Caco-2 (cell line): Measurements from ENCODE around the gene FAM181A. TPM values are rescaled to one million over a fixed set of nuclear protein-coding genes. Genes with fewer than 3 reads are reported as not detected.

Source experiments
- BruUV-seq: library from RNA; stranded (reverse); fragments of 400-500 nt; replicated peaks from 2 replicates; lab custom pipeline; 2021; lab: Mats Ljungman, UMichigan
- CTCF ChIA-PET: fragments of 300-600 bp; sonication (Branson Sonifier 250); formaldehyde crosslinking; loops from one replicate; lab custom pipeline; 2022; ENCODE audit warnings: antibody characterized with exemption; lab: Charles Lee
- POLR2A ChIA-PET: fragments of 300-600 bp; sonication (Branson Sonifier 250); formaldehyde crosslinking; loops from one replicate; lab custom pipeline; 2022; ENCODE audit warnings: antibody characterized with exemption; lab: Charles Lee
- DNase-seq, 2 experiments: peaks; one replicate each; pipeline versions ENCODE4 v3.0.0 to v3.0.0-alpha.2; 2020 to 2022
- H3K27me3 ChIP-seq: replicated peaks from 2 replicates; pipeline ENCODE4 v1.6.0; 2011; ENCODE audit warnings: low read length; ENCODE audit not compliant: control insufficient read depth, insufficient read depth
- H3K36me3 ChIP-seq: 2 replicates; pipeline ENCODE4 v1.5.1; 2011; ENCODE audit warnings: low read length; ENCODE audit not compliant: control insufficient read depth, insufficient read depth
- H3K4me1 ChIP-seq: fragments of 250-450 bp; sonication (Bioruptor Pico); 2 replicates; pipeline ENCODE4 v1.5.1; 2020; ENCODE audit warnings: mild to moderate bottlenecking
- H3K4me3 ChIP-seq: 2 replicates; pipeline ENCODE4 v1.5.1; 2011; ENCODE audit warnings: low read depth, mild to moderate bottlenecking, control low read depth, low read length
- H3K9me3 ChIP-seq: fragments of 250-450 bp; sonication (Bioruptor Pico); 2 replicates; pipeline ENCODE4 v1.5.1; 2020; ENCODE audit warnings: mild to moderate bottlenecking, moderate library complexity
- H3K27ac Mint-ChIP-seq: one replicate; pipeline ENCODE4 v1.8.0; 2022; ENCODE audit warnings: mixed read lengths; ENCODE audit not compliant: unreplicated experiment
- H3K27me3 Mint-ChIP-seq: one replicate; pipeline ENCODE4 v1.8.0; 2022; ENCODE audit warnings: mixed read lengths; ENCODE audit not compliant: insufficient read depth, unreplicated experiment
- H3K36me3 Mint-ChIP-seq: one replicate; pipeline ENCODE4 v1.8.0; 2022; ENCODE audit warnings: mild to moderate bottlenecking, mixed read lengths; ENCODE audit not compliant: insufficient read depth, unreplicated experiment
- H3K4me1 Mint-ChIP-seq: one replicate; pipeline ENCODE4 v1.8.0; 2022; ENCODE audit warnings: low read depth, mixed read lengths; ENCODE audit not compliant: unreplicated experiment
- H3K4me3 Mint-ChIP-seq: one replicate; pipeline ENCODE4 v1.8.0; 2022; ENCODE audit warnings: mild to moderate bottlenecking, moderate library complexity, mixed read lengths; ENCODE audit not compliant: unreplicated experiment
- H3K9me3 Mint-ChIP-seq: one replicate; pipeline ENCODE4 v1.8.0; 2022; ENCODE audit warnings: mixed read lengths; ENCODE audit not compliant: unreplicated experiment
- CTCF ChIP-seq, 2 experiments: fragments of 200-600 bp in 1 of 2; IDR thresholded peaks; 1 replicate in 1 of 2; 2 replicates in 1 of 2; pipeline versions ENCODE4 v1.5.1 to v1.8.0; 2011 to 2022; ENCODE audit warnings: antibody characterized with exemption in 1 of 2, control low read depth in 1 of 2, inconsistent platforms in 1 of 2, low read depth in 1 of 2, low read length in 1 of 2, mild to moderate bottlenecking in 1 of 2, moderate library complexity in 1 of 2; ENCODE audit not compliant: insufficient read depth in 1 of 2, severe bottlenecking in 1 of 2, unreplicated experiment in 1 of 2
- intact Hi-C: fragments of 100-400 bp; cut with micrococcal nuclease; formaldehyde crosslinking; loops from one replicate; pipeline ENCODE4 v1.10.0; 2022; ENCODE audit not compliant: unreplicated experiment
- total RNA-seq: library from RNA; stranded (reverse); gene quantifications from 2 replicates; pipeline ENCODE4 v1.2.3, GENCODE V29; 2022

Gene FAM181A
- total RNA-seq, 1 experiment from 2014 or later: not detected

GRCh38 chr14:93884950-93885349 lies 42.2 kb upstream of the FAM181A start:
- intact Hi-C loops: no loop called here
- no peak for DNase-seq
- BruUV-seq: no TSS peak
- POLR2A ChIA-PET: no interaction called here
- no peak for TF ChIP-seq CTCF (IDR thresholded peaks at IDR 0.05; ENCODE audit: insufficient read depth in 1 of 2, low read depth in 1 of 2, low read length in 1 of 2, severe bottlenecking in 1 of 2, unreplicated experiment in 1 of 2)
- CTCF ChIA-PET: no interaction called here
- Mint-ChIP-seq H3K9me3 (peaks cover 12% of the 10 kb centered on the region), H3K4me1 (no peaks in the 10 kb centered on the region), H3K27ac (no peak overlapping the region), H3K4me3 (no peak overlapping the region), H3K36me3 (no peaks in the 10 kb centered on the region), H3K27me3 (peaks cover 9% of the 10 kb centered on the region)
- Histone ChIP-seq H3K36me3 (no peaks in the 10 kb centered on the region), H3K9me3 (no peaks in the 10 kb centered on the region), H3K4me3 (no peak overlapping the region), H3K4me1 (no peaks in the 10 kb centered on the region), H3K27me3 (no peaks in the 10 kb centered on the region)

GRCh38 chr14:93888995-93889394 lies 38.1 kb upstream of the FAM181A start:
- no peaks in the 10 kb centered on the region for H3K9me3 ChIP-seq
- intact Hi-C loops: no loop called here
- TF ChIP-seq CTCF (IDR thresholded peaks at IDR 0.05; ENCODE audit: insufficient read depth in 1 of 2, low read depth in 1 of 2, low read length in 1 of 2, severe bottlenecking in 1 of 2, unreplicated experiment in 1 of 2): no peak
- H3K27me3 ChIP-seq: no peaks in the 10 kb centered on the region
- no peaks in the 10 kb centered on the region for H3K4me1 Mint-ChIP-seq
- H3K4me1 ChIP-seq: no peaks in the 10 kb centered on the region; the same call in 1 of the 2 replicates
- DNase-seq: no peak
- BruUV-seq: no TSS peak
- no peak overlapping the region for H3K4me3 ChIP-seq
- H3K36me3 ChIP-seq: no peaks in the 10 kb centered on the region
- H3K4me3 Mint-ChIP-seq: no peak overlapping the region
- ChIA-PET CTCF (interaction anchor here (1.0 kb wide), 1 partner anchor 9 kb away, joined by 5 read pairs; no protein-coding TSS in a partner anchor), POLR2A (no interaction called here)
- no peak overlapping the region for H3K27ac Mint-ChIP-seq
- peaks cover 13% of the 10 kb centered on the region for H3K27me3 Mint-ChIP-seq
- H3K9me3 Mint-ChIP-seq: no peaks in the 10 kb centered on the region
- H3K36me3 Mint-ChIP-seq: no peaks in the 10 kb centered on the region

GRCh38 chr14:93889739-93890483 lies 37.2 kb upstream of the FAM181A start:
- peaks cover 13% of the 10 kb centered on the region for H3K27me3 Mint-ChIP-seq
- Histone ChIP-seq H3K9me3 (no peaks in the 10 kb centered on the region), H3K4me1 (no peaks in the 10 kb centered on the region; the same call in 1 of the 2 replicates), H3K27me3 (no peaks in the 10 kb centered on the region), H3K4me3 (no peak overlapping the region), H3K36me3 (no peaks in the 10 kb centered on the region)
- H3K27ac Mint-ChIP-seq: no peak overlapping the region
- H3K4me3 Mint-ChIP-seq: no peak overlapping the region
- no peaks in the 10 kb centered on the region for H3K4me1 Mint-ChIP-seq
- POLR2A ChIA-PET: no interaction called here
- no TSS peak for BruUV-seq
- no peaks in the 10 kb centered on the region for H3K9me3 Mint-ChIP-seq
- intact Hi-C loops: no loop called here
- no peak for DNase-seq
- TF ChIP-seq CTCF (IDR thresholded peaks at IDR 0.05; ENCODE audit: insufficient read depth in 1 of 2, low read depth in 1 of 2, low read length in 1 of 2, severe bottlenecking in 1 of 2, unreplicated experiment in 1 of 2): no peak
- CTCF ChIA-PET: interaction anchor here (1.0 kb wide), 2 partner anchors 8 to 90 kb away, joined by 4 to 5 read pairs; no protein-coding TSS in a partner anchor
- no peaks in the 10 kb centered on the region for H3K36me3 Mint-ChIP-seq
